GM10266 (cell line): ENCODE measurements around the gene SHOC2.
A peak's percentile ranks its signal among the peaks of the same experiment; 100 is the strongest.

Experiments
- DNase-seq: peaks from one replicate; pipeline ENCODE4 v3.0.0; 2012; ENCODE audit errors: extremely low spot score
- CTCF ChIP-seq: IDR thresholded peaks from 2 replicates; pipeline ENCODE4 v1.5.1; 2012; ENCODE audit warnings: mild to moderate bottlenecking, low read depth; ENCODE audit not compliant: control insufficient read depth, insufficient read depth; ENCODE audit errors: missing control alignments

SHOC2 gene

GRCh38 chr10:110887560-110887959, 31.8 kb upstream of the SHOC2 start:
- no peak for TF ChIP-seq CTCF
- no peak for DNase-seq

GRCh38 chr10:110892602-110893288, 26.7 kb upstream of the SHOC2 start:
- no peak for DNase-seq
- TF ChIP-seq CTCF, result no peak

- TF ChIP-seq CTCF, result peak; percentile 53
- DNase-seq, result peak; percentile 13
These were observed 25.7 kb upstream of the SHOC2 start for GRCh38 chr10:110893559-110894179.

GRCh38 chr10:110897184-110897583, 22.2 kb upstream of the SHOC2 start:
- no peak for TF ChIP-seq CTCF
- no peak for DNase-seq

- no peak for TF ChIP-seq CTCF
- DNase-seq, result no peak
These were observed 21.0 kb upstream of the SHOC2 start for GRCh38 chr10:110898391-110898790.

- no peak for TF ChIP-seq CTCF
- DNase-seq, result no peak
These were observed 18.4 kb upstream of the SHOC2 start for GRCh38 chr10:110900983-110901382.
